ENCODE results near the gene SLC9B1.
"Not testable (repeated sequence)": the region's sequence is repeated elsewhere in the genome, so short reads cannot be mapped to it uniquely, and the experiment has no call there.

SLC9B1 gene

DNA sequence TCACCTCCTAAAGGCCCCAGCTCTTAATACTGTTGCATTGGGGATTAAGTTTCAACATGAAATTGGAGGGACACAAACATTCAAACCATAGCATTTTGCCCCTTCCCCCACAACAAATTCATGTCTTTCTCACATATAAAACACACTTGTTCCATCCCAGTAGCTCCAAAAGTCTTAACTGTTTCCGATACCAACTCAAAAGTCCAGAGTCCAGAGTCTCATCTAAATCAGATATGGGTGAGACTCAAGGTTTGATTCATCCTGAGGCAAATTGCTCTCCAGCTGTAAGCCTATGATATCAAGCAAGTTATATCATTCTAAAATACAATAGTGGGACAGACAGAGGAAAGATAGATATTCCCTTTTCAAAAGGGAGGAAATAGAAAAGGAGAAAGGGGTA, 8.7 kb downstream of the SLC9B1 start:
- no peak for FAIRE-seq

DNA sequence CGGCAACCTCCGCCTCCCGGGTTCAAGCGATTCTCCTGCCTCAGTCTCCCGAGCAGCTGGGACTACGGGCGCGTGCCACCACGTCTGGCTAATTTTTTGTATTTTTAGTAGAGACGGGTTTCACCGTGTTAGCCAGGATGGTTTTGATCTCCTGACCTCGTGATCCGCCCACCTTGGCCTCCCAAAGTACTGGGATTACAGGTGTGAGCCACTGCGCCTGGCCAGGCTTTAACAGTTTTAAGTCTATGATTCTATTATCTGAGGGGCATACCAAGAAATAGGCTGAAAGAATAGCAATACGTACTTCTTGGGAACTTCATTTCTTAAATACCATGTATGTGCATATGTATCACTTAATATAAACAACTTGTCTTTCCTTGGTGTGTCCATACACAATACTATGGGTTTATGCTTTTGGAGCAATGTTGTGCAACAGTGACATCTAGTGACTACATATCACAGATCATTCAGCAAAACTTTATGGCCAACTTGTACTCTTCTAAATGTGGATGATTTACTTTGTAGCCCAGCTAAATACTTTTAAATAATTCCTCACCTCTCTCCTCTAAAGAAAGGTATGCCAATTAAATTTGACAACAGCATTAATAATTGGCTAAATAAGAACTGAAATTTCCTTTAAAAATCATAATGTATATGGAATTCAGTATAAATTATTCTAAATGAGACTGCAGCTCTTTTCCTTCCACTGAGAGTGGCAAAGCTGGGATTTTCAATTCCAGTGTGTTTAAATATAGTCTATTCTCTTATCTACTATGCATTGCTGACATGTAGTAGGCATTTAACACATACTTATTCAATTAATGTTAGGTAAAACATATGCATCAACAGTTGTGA, 10.4 kb downstream of the SLC9B1 start:
- FAIRE-seq, result peak; percentile 98

DNA sequence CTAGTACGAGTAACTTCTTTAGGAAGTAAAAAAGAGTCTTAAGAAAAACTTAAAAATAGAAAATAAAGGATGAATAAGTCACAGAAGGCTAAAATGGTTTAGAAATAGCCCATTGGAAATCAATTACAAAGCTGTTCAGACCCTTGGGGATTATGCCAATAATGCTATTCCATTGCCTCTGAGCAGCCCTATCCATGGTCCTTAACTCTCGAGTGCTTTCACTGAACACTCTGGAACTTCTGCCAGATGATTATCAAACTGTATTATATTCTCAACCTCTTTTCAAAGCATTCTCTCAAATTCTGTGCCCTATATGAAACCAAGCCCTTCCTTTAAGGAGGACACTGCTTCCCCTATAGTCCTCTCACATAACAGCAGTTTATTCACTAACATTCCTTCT, 17.0 kb downstream of the SLC9B1 start:
- FAIRE-seq, result peak; percentile 30

DNA sequence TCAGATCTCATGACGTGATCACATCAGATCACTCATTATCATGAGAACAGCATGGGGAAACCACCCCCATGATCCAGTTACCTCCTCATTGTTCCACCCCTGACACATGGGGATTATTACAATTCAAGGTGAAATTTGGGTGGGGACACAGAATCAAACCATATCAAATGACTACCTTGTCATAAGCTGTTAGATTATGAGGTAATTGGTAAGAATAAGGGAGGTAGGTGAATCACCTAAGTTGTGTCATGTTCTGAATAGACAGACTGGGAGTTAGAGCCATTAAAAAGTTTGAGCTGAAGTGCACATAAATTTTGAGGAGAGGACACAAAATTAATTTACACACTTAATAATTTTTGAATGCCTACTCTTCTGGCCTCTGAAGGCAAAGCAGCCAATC, 24.7 kb downstream of the SLC9B1 start:
- FAIRE-seq, result no peak

DNA sequence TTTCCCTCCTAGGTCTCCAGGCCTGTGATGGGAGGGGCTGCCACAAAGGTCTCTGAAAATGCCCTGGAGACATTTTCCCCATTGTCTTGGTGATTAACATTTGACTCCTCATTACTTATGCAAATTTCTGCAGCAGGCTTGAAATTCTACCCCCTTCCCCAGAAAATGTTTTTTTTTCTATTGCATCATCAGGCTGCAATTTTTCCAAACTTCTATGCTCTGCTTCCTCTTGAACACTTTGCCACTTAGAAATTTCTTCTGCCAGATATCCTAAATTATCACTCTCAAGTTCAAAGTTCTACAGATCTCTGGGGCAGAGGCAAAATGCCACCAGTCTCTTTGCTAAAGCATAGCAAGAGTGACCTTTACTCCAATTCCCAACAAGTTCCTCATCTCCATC, 25.5 kb downstream of the SLC9B1 start:
- not testable (repeated sequence) for FAIRE-seq

DNA sequence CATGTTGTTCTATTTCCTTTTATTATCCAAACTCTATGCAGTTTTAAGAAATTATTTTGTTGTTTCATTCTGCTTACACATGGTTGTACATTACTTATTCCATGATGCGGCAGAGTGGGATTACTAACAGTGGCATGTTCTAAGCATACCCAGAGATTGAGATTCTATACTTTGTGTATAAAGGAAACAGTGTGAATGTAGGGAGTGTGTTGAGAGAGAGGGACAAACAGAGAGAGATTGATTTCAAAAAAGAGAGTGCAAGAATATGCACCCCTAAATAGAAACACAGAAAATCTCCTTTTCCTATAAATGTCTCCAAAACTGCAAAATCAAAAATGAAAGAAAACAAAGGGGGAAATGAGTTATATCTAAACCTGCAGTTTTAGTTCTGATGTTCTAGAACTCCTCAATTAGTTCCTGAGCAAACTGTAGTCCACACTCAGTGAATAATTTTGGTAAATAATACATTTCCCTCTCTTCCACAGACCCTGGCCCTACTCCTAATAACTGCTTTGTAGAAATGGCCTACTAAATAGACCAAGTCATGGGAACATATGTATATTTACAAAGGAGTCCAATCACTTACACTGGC, 31.0 kb downstream of the SLC9B1 start:
- FAIRE-seq, result no peak

DNA sequence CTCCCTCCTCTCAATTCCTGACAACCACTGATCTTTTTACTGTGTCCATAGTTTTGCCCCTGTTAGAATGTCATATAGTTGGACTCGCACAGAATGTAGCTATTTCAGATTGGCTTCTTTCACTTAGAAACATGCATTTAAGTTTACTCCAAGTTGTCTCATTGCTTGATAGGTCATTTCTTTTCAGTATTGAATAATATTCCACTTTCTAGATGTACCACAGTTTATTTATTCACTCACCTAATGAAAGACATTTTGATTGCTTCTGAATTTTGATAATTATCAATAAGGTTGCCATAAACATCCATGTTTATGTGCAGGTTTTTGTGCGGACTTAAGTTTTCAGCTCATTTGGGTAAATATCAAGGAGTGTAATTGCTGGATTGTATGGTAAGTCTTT, 38.5 kb downstream of the SLC9B1 start:
- FAIRE-seq, result no peak

DNA sequence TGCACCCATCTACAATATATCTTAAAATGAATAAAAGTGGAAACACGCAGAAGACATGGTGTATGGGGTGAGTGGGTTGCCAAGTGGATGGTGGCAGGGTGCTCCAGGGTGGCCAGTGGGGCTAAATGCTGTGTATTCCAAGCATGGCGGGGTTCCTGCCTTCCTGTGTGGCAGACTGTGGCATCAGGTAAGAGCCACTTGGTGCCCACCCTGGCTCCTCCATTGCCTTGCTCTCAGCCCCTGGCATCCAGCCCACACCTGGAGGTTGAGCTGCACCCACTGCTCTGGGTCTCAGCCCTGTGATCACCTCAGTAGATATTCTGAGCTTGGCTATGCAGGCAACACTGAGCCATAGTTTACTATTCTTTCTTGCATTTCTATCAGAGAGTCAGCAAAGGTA, 57.7 kb downstream of the SLC9B1 start:
- FAIRE-seq, result not testable (repeated sequence)

DNA sequence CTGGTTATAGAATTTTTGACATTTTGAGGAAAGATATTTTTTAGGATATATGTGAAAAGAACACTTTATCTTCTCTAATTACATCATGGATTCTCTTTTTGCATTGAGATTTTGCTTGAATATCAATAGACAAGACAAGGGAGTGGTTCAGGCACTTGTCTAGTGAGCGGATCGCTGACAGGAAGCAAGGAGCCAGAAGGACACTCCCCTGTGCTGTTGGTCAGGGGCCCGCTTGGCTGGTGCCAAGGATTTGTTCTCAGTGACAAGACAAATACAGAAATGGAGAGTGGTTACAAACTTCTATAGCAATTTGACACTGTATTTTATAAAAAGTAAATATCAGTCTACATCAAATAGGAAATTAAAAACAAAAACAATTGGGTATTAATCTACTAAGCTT, 60.0 kb downstream of the SLC9B1 start:
- no peak for FAIRE-seq

DNA sequence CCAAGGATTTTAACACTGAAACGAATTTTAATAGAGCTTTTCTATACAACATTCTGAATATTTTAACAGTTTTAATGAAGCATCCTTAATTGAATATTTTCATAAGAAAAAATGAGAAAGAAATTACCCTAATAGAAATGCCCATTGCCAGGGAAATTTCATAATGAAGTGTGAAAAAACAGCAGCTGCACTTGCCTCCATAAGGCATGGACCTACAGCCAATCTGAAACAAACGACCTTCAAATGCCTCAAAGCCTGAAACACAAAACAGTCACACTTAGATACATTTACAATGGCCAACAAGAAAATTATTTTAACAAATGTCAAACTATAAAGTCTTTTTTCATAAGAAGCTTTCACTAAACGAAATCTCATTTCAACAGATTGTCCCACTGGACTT, 74.4 kb downstream of the SLC9B1 start:
- FAIRE-seq, result no peak

DNA sequence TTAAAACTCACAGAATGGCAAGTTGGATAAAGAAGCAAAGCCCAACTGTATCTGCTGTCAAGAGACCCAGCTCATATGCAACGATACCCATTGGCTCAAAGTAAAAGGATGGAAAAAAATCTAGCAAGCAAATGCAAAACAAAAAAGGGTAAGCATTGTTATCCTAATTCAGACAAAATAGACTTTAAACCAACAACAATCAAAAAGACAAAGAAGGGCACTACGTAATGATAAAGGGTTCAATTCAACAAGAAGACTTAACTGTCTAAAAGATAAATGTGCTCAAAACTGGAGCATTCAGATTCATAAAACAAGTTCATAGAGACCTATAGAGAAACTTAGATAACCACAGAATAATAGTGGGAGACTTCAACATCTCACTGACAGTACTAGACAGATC, 81.4 kb downstream of the SLC9B1 start:
- not testable (repeated sequence) for FAIRE-seq

DNA sequence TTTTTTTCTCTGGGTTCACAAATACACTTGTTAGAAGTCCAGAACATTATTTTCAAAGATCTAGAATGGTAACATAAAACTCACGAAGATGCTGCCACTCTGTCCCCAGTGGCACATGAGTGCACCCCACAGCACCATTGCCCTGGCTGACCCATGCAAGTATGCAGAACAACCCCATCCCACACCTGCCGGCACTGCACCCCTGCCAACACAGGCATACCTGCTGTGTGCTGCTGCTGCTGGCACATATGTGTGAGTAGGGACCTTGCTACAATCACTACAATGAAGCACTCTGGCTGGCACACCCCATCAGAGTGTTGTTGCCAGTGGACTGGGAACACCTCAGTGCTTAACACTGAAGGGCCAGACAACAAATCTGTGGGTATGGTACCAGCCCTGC, 83.8 kb downstream of the SLC9B1 start:
- no peak for FAIRE-seq

DNA sequence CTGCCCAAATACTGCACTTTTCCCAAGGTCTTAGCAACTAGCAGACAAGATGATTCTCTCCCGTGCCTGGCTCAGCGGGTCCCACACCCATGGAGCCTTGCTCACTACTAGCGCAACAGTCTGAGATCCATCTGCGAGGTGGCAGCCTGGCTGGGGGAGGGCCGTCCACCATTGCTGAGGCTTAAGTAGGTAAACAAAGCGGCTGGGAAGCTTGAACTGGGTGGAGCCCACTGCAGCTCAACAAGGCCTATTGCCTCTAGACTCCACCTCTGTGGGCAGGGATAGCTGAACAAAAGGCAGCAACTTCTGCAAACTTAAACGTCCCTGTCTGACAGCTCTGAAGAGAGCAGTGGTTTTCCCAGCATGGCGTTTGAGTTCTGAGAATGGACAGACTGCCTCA, 99.8 kb downstream of the SLC9B1 start:
- not testable (repeated sequence) for FAIRE-seq

DNA sequence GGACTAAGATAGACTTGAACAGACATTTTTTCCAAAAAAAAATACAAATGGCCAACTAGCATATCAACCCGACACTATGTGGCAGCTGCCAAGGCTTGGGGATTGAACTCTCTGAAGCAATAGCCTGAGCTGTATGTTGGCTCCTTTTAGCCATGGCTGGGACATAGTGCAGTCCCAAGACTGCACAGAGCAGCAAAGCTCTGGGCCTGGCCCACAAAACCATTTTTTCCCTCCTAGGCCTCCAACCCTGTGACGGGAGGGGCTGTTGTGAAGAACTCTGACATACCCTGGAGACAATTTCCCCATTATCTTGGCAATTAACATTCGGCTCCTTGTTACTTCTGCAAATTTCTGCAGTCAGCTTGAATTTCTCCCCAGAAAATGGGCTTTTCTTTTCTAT, 100.6 kb downstream of the SLC9B1 start:
- FAIRE-seq, result no peak

DNA sequence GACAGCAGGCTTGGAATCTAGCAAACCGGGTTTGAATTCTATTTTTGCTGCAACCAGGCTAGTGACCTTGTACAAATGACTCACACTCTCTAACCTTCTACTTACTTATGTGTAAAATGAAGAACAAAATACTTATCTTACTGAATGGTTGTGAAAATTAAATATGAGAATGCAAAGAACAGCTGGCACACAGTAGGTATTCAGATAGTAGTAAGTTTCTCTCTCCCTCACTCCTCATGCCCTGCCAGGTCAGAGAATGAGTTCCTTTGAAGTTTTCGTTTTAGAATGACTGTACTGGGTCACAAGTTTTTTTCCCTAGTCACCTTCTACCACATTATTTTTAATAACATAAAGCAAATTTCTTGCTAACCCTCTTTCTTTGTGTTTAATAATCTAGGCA, 117.7 kb downstream of the SLC9B1 start:
- FAIRE-seq, result no peak

DNA sequence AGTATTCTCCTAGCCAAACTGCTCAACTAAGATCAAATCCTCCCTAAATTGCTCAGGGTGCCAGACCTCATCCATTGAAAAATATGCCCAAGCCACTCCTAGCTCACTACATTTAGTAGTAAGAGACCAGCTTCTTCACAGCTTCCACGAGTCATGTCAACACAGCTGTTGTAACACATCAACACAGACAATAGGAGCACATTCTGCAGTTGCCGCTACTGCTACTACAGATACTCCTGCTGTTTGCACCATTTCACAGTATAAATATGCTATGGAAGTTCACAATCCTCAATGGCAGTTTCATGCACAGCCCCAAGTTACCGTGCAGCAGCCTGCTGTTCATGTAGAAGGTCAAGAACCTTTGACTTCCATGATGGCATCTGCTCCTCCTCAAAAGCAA, 121.9 kb downstream of the SLC9B1 start:
- FAIRE-seq, result not testable (repeated sequence)

DNA sequence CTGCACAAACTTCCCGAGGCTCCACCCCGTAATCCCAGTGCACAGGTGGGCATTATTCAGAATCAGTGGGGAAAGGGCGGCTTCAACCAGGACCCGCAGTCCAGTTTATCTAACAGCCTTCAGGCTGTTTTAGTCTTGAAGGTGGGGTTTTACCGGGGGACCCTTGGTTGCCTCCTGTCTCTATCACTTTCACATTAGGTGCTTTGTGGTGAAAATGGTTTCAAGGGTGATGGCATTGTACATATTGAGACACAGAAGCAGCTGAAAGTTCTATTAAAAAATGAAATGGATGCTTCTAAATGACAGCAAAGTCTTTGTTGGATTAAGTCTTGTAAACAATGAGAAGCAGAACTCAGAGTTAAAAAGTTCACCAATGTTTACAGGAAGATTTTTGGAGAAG, 123.0 kb downstream of the SLC9B1 start:
- not testable (repeated sequence) for FAIRE-seq

DNA sequence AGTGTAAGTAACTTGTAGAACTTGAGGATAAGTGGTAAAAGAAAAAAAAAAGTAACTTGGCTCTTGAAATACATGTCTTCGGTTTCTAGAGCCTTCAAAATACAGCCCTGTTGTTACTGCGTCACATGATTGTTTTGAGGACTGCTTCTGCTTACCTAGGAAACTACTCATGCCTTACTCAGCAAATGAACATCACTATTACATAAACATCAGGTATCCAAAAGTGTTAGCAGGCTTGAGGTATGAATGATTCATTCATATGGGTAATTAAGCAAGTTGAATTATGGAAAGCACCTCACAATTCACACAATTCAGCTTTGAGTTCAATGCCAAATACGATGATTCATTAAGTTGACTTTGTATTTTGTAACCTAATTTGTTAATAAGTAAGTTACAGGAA, 129.6 kb downstream of the SLC9B1 start:
- FAIRE-seq, result not testable (repeated sequence)

DNA sequence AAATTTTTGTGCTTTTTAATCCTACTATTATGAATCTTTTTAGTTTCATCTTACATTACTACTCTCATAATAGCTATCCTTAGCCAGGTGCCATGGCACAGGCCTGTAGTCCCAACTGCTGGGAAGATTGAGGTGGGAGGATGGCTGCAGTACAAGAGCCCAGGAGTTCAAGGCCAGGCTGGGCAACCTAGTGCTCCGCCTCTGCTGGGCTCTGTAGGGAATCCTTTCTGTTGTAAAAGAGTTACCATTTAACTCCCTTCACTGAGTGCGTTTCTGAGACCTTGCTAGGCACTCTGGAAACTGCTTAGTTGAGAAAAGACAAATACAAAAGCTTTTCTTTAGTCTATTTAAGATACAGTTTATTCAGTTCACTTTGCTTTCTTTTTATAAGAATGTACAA, 130.9 kb downstream of the SLC9B1 start:
- not testable (repeated sequence) for FAIRE-seq

DNA sequence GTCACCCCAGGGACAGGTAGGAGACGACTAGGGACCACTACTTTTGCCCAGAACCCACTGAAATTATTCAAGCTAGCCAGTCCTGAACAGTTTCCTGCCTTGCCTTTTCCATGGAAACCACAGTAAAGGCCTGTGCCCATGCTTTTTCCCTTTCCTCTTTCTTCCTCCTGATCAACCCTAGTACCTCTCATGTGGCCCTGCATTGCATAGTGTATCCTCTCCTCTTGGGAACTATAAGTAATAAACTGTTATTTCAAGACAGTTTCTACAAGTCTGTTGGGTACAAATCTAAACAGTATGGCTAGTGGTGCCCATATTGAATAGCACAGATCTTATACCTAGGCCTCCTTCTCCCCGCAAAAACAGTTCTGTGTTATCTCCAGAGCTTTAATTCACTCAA, 136.2 kb downstream of the SLC9B1 start:
- FAIRE-seq, result no peak

DNA sequence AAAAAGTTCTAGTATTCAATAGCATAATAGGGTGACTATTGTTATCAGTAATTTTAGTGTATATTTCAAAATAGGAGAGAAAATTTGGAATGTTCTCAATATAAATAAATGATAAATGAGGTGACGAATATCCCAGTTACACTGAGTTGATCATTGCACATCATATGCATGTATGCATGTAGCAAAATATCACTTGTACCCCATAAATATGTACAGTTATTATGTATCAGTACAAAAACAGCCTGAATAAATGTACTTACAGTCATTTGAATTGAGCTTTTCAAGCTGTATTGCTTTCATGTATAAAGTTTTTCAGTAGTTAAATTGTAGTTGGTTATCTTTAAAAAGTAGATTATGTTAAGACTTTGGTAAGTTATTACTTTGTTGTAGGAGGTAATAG, 138.2 kb downstream of the SLC9B1 start:
- no peak for FAIRE-seq

DNA sequence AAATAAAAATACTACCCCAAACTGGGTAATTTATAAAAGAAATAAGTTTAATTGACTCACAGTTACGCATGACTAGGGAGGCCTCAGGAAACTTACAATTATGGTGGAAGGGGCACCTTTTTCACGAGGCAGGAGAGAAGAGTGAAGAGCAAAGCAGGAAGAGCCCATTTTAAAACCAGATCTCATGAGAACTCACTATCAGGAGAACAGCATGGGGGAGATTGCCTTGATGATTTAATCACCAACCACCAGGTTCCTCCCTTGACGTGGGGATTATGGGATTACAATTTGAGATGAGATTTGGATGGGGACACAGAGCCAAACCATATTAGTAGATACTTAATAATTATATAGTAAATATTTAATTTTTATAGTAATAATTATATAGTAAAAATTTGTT, 140.6 kb downstream of the SLC9B1 start:
- no peak for FAIRE-seq

DNA sequence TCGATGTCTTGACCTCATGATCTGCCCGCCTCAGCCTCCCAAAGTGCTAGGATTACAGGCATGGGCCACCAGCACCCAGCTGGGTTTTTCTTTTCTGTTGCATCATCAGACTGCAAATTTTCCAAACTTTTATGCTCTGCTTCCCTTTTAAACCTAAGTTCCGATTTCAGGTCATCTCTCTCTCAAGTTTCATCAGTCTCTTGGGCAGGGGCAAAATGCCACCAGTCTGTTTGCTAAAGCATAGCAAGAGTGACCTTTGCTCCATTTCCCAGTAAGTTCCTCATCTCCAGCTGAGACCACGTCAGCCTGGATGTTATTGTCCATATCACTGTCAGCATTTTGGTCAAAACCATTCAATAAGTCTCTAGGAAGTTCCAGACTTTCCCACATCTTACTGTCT, 141.2 kb downstream of the SLC9B1 start:
- FAIRE-seq, result not testable (repeated sequence)

DNA sequence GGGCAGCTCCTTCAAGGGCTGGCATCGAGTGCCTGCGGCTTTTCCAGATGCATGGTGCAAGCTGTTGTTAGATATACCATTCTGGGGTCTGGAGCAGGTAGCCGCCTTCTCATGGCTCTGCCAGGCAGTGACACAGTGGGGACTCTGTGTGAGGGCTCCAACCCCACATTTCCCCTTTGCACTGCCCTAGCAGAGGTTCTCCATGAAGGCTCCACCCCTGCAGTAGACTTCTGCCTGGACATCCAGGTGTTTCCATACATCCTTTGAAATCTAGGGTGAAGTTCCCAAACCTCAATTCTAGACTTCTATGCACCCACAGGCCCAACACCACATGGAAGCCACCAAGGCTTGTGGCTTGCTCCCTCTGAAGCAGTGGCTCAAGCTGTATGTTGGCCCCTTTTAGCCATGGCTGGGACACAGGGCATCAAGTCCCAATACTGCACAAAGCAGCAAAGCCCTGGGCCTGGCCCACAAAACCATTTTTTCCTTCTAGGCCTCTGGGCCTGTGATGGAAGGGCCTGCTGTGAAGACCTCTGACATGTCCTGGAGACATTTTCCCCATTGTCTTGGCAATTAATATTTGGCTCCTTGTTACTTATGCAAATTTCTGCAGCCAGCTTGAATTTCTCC, 141.9 kb downstream of the SLC9B1 start:
- not testable (repeated sequence) for FAIRE-seq

Measured in A204.1 (cell line).